Testis (tissue), 3 donors: Measurements from ENCODE around the gene CITED2. TPM values are rescaled to one million over a fixed set of nuclear protein-coding genes. Genes with fewer than 3 reads are reported as not detected.

Experiments
- DNase-seq: peaks from one replicate; pipeline ENCODE4 v3.0.0-alpha.2; 2019
- H3K27ac ChIP-seq, 2 donors: fragments of 200-600 bp; sonication (generic); one replicate each; pipeline ENCODE4 v1.5.1; 2019
- H3K27me3 ChIP-seq: fragments of 200-600 bp; sonication (generic); one replicate; pipeline ENCODE4 v1.5.1; 2019
- H3K36me3 ChIP-seq: fragments of 200-600 bp; sonication (generic); one replicate; pipeline ENCODE4 v1.5.1; 2017; ENCODE audit warnings: low read depth; ENCODE audit errors: missing control alignments
- H3K4me1 ChIP-seq: fragments of 200-600 bp; sonication (generic); one replicate; pipeline ENCODE4 v1.5.1; 2019
- H3K4me3 ChIP-seq, 2 donors: fragments of 200-600 bp; sonication (generic); one replicate each; pipeline ENCODE4 v1.5.1; 2017 to 2019
- H3K9me3 ChIP-seq: fragments of 200-600 bp; sonication (generic); one replicate; pipeline ENCODE4 v1.5.1; 2017
- CTCF ChIP-seq, 3 experiments: fragments of 450-650 bp in 2 of 3; fragments of 200-600 bp in 1 of 3; sonication (generic) in 1 of 3; IDR thresholded peaks; one replicate each; pipeline ENCODE4 v1.5.1; 2016 to 2019; ENCODE audit warnings: antibody characterized with exemption in 3 of 3, mild to moderate bottlenecking in 2 of 3, moderate library complexity in 1 of 3
- POLR2A ChIP-seq: fragments of 450-650 bp; IDR thresholded peaks from one replicate; pipeline ENCODE4 v1.6.1; 2017; ENCODE audit warnings: antibody characterized with exemption, mild to moderate bottlenecking, moderate library complexity
- WGBS, 2 donors: methylation state at CpG; one replicate each; pipeline ENCODE4 v1.1.5; 2018; 5-methylcytosine and 5-hydroxymethylcytosine counted together
- intact Hi-C: fragments of 100-400 bp; cut with DNase I; formaldehyde crosslinking; loops from one replicate; pipeline ENCODE4 v1.15.1; 2023; ENCODE audit warnings: low total_unique reads
- polyA plus RNA-seq: library from polyadenylated mRNA; stranded (reverse); fragments of 350-450 nt; fragmentation: Illumina TruSeq; extraction: RNeasy Lipid Tissue Mini Kit (QIAGEN cat#74804); gene quantifications from one replicate; pipeline ENCODE4 v1.2.3, GENCODE V29; 2014; ENCODE audit warnings: low read depth, low replicate concordance; ENCODE audit not compliant: insufficient read depth
- total RNA-seq, 2 donors: library from RNA; depleted of rRNA; stranded (reverse); fragments of >200 nt; gene quantifications; one replicate each; pipeline ENCODE4 v1.2.3, GENCODE V29; 2016

CITED2 gene
- total and polyA plus RNA-seq, 3 donors from 2014 or later = 65.2 to 115 (median 70.2) TPM

DNA sequence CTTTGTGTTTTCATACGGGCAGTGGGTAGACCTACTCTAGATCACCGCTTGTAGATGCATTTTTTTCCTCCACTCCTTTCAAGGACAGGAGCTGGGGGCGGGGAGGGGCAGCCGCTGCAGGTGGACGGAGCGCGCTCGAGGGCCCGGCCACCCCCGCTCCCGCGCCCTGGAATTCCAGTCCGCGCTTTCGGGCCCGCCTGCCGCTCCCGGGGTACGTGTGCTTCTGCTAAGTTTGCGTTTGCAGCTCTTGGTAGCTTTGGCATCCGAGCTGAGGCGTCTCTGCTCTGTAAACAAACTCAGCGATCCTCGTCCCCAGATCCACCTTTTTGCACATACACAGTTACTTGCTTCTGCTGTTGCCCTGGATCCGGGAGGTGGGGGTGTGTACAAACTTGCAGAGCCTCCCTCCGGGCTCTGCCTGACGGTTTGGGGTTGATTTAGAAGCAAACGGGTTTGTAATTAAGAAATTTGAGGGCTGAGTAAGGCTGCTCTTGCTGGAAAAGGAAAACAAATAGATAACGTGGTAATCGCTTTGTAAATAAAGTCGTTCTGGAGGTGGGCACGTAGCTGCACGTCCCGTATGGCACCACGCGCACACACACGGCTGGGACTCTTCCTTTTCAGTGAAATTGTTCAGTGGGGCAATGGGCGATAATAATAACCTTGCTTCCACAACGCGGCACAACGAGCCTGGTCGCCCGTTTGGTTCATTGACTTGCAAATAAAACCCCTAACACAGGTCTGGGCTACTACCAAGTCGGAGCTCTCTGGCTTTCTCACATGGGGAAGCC, 973 bp upstream of the CITED2 start:
- Histone ChIP-seq H3K4me3 (peak overlapping the region; percentile 96), H3K4me1 (peaks cover 6% of the 10 kb centered on the region), H3K27ac (peak overlapping the region; percentile 93 to 96), H3K27me3 (no peaks in the 10 kb centered on the region), H3K36me3 (no peaks in the 10 kb centered on the region), H3K9me3 (no peaks in the 10 kb centered on the region)
- DNase-seq = peak; percentile 95
- intact Hi-C loops = no loop called here
- TF ChIP-seq CTCF (IDR thresholded peaks at IDR 0.05) = no peak
- no peak for TF ChIP-seq POLR2A
- WGBS, 2 donors = 0 to 1% methylated on average over 40 to 44 of the region's 44 CpGs

- Histone ChIP-seq H3K9me3 (no peaks in the 10 kb centered on the region), H3K27me3 (no peaks in the 10 kb centered on the region), H3K36me3 (no peaks in the 10 kb centered on the region), H3K4me1 (peaks cover 17% of the 10 kb centered on the region), H3K4me3 (peak overlapping the region; percentile 96), H3K27ac (peak overlapping the region; percentile 93 to 96)
- TF ChIP-seq POLR2A = no peak
- TF ChIP-seq CTCF (IDR thresholded peaks at IDR 0.05) = no peak
- WGBS, 2 donors = 1 to 2% methylated on average over 10 to 25 of the region's 25 CpGs
- intact Hi-C loops = no loop called here
- DNase-seq = peak; percentile 40
Measured at GRCh38 chr6:139373928-139374356, 506 bp downstream of the CITED2 start.

DNA sequence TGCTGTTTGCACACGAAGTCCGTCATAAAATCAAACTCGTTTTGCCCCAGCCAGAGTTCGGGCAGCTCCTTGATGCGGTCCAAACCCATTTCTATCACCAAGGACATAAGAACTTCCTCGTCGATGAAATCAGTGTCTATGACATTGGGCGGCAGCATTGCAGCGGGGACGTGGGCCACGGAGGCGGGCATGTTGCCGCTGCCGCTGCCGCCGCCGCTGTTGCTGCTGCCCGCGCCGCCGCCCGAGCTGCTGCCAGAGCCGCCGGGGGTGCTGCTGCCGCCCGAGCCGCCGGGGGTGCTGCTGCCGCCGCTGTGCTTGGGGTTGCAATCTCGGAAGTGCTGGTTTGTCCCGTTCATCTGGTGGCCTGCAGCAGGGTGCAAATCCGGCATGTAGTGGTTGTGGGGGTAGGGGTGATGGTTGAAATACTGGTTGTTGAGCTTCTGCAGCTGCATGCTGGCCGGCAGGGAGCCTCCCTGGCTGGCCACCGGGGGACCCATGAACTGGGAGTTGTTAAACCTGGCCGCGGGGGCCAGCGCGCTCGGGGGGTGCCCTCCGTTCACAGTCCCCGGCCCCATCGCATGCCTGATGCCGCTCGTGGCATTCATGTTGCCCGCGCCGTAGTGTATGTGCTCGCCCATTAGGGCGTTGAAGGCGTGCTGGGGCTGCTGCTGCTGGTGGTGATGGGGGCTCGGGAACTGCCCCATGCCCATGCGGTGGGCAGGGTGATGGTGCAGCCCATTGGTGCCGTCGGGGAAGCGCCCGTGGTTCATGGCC, 1.1 kb downstream of the CITED2 start:
- intact Hi-C loops = no loop called here
- TF ChIP-seq CTCF (IDR thresholded peaks at IDR 0.05) (no peak), POLR2A (no peak)
- Histone ChIP-seq H3K4me1 (peaks cover 21% of the 10 kb centered on the region), H3K36me3 (no peaks in the 10 kb centered on the region), H3K4me3 (peak overlapping the region; percentile 96), H3K9me3 (no peaks in the 10 kb centered on the region), H3K27me3 (no peaks in the 10 kb centered on the region), H3K27ac (peak overlapping the region; percentile 93 to 96)
- 1% methylated on average over 33 to 36 of the region's 57 CpGs for WGBS, 2 donors
- peak; percentile 53 for DNase-seq

DNA sequence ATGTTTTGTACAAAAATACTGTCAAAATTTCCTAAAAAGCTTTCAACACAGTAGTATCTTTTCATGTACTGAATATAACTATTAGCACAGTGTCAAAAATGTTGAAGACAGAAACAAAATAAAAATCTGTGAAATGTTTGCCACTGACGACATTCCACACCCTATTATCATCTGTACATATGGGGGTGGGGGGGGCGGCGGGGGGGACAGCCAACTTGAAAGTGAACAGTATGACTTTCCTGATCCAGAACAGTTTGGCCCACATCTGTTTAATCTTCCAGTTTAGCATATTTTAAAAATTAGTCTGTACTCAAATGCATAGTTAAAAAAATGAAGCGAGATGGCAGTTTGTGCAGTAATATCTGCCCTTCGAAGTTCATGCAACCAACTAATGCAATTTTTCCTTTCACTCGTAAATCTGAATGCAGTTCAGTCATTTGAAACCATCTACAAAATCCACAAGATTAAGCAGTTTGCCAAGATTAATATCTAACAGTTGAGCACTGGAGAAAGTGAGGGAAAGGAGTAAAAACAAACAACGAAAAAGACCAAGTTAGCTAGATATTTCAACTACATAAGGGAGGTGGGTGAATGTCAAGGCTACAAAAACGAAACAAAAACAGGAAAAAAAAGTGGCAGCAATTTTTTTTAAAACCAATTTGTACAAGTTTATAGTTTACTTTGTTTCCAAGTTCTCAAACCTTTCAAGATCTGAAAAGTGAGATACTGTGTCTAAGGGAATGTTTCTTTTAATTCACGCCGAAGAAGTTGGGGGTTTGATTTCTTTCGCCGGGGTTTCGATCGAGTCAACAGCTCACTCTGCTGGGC, 1.9 kb downstream of the CITED2 start:
- peak overlapping the region; percentile 96 for H3K4me3 ChIP-seq
- H3K36me3 ChIP-seq = no peaks in the 10 kb centered on the region
- H3K4me1 ChIP-seq = peaks cover 23% of the 10 kb centered on the region
- 1% methylated on average over 14 of the region's 14 CpGs for WGBS, 2 donors
- peak overlapping the region; percentile 93 to 96 for H3K27ac ChIP-seq
- intact Hi-C loops = no loop called here
- no peaks in the 10 kb centered on the region for H3K27me3 ChIP-seq
- no peak for TF ChIP-seq POLR2A
- no peak for TF ChIP-seq CTCF (IDR thresholded peaks at IDR 0.05)
- no peaks in the 10 kb centered on the region for H3K9me3 ChIP-seq
- DNase-seq = no peak
